Posterior vena cava (tissue), 2 donors: ENCODE data around the gene PHF20. TPM values are rescaled to one million over a fixed set of nuclear protein-coding genes. Genes with fewer than 3 reads are reported as not detected.
"Not testable (repeated sequence)": the region's sequence is repeated elsewhere in the genome, so short reads cannot be mapped to it uniquely, and the experiment has no call there.

Experiments
- DNase-seq: peaks from one replicate; pipeline ENCODE4 v3.0.0-alpha.2; 2020; ENCODE audit warnings: low spot score
- intact Hi-C, 2 donors: fragments of 100-400 bp; cut with DNase I; formaldehyde crosslinking; loops; one replicate each; pipeline versions ENCODE4 v1.14.1 to v1.14.2; 2022 to 2023
- total RNA-seq, 2 donors: library from RNA; stranded (reverse); fragmentation: NEBNext Ultra II Directional; extraction: Animal tissue kit (Norgen Biotek cat#: 25700); gene quantifications; one replicate each; pipeline ENCODE4 v1.2.1, GENCODE V29; 2021
- donor health status: DM: yes; HTN: yes; CAD: no.
- donor health status: DM: yes; HTN: yes; CAD: no.

PHF20 gene
- total RNA-seq, 2 donors from 2014 or later: 55.2 to 59.6 TPM

DNA sequence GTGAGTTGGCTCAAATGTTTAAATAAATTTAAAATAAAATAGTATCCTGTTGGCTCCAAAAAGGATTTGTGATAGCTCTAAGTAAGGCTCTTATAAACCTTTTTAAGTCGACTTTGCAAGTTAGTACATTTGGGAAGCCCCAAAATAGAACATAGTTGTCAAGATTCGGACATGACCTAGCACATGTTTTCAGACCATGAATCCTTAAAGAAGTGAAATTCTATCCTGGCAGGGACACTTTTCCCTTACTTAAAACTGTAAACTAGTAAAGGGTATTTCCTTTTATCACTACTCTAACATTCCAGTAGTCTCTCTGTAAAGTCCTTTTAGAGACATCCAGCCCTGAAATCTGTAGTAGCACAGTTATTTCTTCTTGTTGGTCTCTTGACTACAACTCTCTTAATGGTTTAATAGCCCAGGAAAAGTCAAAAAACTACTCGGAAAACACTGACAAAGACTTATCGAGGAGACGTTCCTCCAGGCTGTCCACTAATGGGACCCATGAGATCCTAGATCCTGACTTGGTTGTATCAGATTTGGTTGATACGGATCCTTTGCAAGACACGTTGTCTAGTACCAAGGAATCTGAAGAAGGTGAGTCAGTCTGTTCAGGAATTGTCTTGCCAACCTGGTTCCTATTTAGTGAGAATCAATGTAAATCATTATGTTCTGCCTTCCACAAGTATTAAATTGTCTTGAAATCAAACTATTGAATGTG lies 98.9 kb downstream of the PHF20 start:
- no peak for DNase-seq
- intact Hi-C loops: no loop called here

DNA sequence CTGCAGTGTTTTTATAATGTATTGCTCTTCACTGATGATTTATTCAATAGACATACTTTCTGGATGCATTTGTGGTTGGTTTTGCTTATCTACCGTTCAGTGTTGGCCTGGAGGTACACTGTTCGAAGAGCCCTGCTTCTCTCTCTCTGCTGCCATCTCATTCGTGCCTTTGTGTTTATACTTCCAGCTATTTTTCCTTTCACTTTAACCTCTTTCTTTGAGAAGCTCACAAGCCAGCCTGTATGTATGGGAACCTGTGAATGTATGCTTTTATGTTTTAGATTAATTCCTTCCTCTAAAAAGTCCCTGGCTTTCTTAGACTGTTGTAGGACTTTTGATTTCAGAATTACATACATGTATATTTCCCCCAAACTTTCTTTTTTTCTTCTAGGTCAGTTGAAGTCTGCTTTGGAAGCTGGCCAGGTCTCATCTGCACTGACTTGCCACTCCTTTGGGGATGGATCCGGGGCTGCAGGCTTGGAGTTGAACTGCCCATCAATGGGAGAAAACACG lies 99.5 kb downstream of the PHF20 start:
- DNase-seq: no peak
- intact Hi-C loops: no loop called here

DNA sequence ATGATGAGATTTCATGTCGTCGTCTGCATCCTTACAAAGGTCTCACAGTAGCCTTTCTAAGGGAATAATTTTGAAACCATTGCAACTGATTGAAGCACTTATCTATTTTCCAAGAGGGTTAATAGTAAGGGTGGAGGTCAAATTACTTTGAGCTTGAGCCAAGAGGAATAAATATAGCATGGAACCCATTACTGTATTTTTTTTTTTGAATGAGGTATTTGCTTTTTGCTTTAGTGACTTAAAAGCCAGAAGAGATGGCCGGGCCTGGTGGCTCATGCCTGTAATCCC lies 104.2 kb downstream of the PHF20 start:
- DNase-seq: no peak
- intact Hi-C loops: no loop called here

DNA sequence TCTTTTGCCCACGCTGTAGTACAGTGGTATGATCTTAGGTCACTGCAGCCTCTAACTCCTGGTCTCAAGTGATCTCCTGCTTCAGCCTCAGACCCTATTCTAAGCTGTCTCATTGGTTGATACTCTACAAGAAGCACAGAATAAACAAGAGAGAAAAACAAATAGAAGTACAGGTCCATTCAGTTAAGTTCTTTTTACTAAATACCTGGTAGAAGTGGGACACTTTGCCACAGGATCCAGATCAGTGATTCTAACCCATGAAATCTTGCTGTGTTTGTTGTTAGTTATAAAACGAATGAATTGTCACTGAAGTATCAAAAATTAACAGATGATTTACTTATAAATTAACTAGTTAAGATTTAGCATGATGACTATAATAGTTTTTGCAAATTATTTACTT lies 105.8 kb downstream of the PHF20 start:
- DNase-seq: no peak
- intact Hi-C loops: no loop called here

DNA sequence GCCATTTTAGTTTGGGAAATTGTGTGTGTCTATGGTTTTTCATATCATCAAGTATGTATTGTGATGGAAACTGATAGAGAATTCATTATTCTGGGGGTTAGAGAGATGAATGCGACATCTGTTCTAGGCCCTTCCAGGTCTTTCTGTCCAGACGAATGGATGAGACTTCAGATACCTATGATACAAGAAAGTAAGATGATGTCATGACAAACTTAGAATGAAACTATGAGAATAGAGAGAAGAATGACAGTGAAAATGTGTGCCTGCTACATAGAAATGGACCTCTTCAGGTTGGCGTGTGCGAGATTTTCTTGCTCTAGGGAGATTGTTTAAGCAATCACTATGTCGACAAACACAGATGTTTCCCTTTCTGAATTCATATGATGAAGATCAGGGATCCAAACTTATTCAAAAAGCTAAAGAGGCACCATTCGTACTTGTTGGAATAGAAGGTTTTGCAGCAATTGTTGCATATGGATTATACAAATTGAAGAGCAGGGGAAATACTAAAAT lies 106.4 kb downstream of the PHF20 start:
- intact Hi-C loops: no loop called here
- DNase-seq: no peak

DNA sequence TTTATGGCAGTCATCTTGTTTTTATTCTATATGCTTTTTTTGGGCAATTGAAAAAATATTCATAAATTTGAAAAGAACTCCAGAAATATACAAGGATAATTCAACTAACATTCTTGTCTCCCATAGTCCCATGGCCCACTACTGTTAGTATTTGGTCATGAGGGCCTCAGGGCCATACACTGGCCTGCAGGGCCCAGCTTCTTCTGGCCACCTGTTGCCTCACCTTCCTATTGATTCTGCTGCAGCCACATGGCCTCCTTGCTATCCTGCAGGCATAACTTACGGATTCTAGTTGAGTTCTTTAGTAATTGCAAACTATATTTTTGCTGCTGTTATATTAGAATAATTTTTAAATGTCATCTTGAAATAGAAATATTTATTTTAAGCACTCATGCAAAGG lies 109.9 kb downstream of the PHF20 start:
- DNase-seq: no peak
- intact Hi-C loops: no loop called here

DNA sequence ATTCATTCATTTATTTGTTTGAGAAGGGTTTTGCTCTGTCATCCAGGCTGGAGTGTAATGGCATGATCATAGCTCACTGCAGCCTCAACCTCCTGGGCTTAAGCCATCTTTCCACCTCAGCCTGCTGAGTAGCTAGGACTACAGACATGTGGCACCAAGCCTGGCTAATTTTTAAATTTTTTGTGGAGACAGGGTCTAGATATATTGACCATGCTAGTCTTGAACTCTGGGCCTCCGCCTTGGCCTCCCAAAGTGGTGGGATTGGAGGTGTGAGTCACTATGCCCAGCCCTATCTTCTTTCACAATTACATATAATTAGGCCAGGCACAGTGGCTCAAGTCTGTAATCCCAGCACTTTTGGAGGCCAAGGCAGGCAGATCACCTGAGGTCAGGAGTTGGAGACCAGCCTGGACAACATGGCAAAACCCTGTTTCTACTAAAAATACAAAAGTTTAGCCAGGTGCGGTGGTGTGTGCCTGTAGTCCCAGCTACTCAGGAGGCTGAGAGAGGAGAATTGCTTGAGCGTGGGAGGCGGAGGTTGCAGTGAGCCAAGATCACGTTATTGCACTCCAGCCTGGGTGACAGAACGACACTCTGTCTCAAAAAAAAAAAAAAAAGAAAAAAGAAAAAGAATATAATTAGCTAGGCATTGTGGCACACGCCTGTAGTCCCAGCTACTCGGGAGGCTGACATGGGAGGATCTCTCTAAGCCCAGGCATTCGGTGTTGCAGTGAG lies 110.8 kb downstream of the PHF20 start:
- DNase-seq, intact Hi-C loops: not testable (repeated sequence)

DNA sequence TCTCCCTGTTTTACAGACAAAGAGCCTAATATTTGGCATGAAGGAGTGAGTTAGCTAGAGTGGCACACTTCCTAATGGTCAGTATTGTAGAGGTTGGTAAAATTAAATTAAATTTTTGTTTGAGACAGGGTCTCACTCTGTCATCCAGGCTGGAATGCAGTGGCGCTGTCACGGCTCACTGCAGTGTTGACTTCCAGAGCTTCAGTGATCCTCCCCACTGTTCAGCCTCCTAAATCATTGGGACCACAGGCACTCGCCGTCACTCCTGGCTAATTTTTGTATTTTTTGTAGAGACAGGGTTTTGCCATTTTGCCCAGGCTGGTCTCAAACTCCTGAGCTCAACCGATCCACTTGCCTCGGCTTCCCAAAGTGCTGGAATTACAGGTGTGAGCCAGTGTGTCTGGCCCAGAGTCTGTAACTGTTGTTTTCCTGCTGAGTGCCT lies 111.5 kb downstream of the PHF20 start:
- intact Hi-C loops: no loop called here
- no peak for DNase-seq

DNA sequence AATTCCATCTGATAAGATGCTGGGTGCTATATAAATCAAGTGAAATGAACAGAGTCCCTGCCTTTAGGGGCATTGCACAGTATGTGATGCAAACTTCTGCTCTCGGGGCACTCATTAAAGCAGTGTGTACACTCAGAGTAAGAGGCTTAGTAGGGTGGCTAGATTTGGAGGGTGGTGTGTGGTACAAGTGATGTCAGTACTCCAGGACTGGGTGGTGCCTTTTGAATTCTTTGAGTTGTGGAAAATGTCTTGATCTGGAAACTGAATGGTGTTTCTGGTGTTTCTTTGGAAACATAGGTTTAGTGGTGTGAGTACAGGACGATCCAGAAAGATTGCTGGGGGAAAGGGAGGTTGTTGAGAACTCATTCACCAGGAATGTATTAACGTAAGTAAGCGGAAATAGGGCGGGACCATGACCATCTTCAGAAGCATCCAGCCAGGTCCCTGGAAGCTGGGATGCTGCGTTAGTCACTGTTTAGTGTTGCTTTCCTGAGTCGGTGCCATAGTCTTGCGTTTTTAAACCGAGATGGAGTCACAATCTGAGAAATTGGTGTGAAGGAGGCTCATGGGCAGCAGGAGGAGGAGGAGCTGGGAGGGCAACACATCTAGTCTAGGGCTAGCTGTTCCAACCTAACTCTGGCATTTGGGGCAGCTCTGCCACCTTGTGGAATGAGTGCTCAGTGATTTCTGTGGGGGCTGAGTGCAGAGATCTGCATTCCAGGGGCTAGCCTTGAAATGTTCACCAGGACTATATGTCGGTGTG lies 112.1 kb downstream of the PHF20 start:
- intact Hi-C loops: no loop called here
- DNase-seq: peak; percentile 90

DNA sequence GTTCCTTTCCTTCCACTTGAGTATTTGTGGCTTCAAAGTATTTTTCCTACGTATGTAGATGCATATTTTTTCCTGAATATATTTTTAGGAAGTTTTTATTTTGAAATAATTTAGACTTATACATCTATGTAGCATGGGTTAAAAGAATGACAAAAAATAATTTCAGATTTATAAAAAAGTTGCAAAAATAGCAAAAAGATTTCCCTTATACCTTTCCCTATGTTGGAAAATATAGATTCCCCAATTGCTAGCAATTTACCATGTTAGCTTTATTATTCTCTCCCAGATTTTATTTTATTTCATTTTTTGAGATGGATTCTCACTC lies 112.7 kb downstream of the PHF20 start:
- intact Hi-C loops: no loop called here
- DNase-seq: no peak

DNA sequence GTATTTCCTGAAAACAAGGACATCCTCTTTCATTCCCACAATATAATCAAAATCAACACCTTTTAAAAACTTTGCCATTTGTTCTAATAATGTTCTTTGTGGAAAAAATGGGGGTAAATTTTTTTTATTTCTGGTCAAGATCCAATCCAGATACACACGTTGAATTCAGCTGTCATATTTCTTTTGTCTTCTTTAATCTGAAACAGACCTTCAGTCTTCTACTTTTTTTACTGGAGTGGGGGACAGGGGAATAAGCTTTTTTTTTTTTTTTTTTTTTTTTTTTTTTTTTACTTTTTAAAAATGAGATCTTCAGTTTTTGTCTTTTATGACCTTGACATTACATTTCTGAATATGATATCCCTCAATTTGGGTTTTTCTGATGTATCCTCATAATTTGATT lies 113.4 kb downstream of the PHF20 start:
- intact Hi-C loops: no loop called here
- no peak for DNase-seq

DNA sequence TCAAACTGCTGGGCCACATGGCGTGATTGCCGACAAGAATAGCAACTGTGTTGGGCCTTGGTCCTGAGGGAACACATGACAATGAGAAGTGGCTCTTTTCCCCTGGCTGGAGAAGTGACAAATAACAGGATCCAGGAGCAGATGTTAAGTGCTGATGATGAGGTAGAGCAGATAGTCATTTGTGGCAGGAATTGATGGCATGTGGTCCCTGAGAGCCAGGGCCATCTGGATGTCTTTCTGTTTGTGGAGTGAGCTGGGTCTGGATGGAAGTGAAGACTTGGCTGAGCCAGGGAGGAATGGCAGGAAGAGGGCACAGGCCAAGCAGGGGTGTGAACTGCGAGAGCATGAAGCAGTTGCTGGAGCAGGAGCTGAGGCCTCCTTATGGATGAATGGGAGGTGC lies 114.7 kb downstream of the PHF20 start:
- intact Hi-C loops: no loop called here
- no peak for DNase-seq

DNA sequence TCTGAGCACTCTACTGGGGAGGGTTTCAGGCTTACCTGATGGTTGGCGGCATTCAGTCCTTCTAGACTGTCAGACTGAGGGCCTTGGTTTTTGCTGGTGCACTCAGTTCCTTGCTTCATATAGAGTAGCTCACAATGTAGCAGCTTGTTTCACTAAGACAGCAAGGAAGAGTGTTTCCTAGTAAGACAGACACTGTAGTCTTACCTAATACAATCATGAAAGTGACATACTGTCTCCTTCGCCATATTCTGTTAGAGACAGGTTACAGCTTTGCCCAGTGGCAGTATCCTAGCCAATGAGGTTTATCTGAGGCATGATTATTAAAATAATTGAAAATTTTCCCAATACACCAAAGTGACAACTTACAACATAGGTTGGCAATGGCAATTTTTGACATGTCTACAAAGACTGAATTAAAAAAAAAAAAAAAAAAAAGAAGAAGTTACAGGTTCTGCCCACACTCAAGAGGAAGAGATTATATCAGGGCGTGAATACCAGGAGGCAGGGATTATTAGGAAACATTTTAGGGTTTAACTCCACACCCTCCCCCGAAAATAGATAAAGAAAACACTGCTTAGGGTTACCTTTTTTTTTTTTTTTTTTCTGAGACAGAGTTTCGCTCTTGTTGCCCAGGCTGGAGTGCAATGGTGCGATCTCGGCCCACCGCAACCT lies 115.7 kb downstream of the PHF20 start:
- intact Hi-C loops: no loop called here
- no peak for DNase-seq

DNA sequence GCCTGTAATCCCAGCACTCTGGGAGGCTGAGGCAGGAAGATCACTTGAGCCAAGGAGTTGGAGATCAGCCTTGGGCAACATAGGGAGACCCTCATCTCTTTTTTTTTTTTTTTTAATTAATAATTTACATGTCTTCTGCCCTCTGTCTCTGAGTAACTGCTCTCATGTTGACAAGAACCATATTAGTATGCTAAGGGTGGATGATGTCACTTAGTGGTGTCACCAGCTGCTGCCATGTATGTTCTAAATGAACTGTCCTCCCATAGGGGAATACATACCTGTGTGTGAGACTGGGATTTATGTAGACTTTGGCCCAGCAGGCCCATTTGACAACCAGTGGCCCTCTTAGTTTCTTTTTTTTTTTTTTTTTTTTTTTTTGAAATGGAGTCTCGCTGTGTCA lies 116.8 kb downstream of the PHF20 start:
- intact Hi-C loops: no loop called here
- DNase-seq: no peak

DNA sequence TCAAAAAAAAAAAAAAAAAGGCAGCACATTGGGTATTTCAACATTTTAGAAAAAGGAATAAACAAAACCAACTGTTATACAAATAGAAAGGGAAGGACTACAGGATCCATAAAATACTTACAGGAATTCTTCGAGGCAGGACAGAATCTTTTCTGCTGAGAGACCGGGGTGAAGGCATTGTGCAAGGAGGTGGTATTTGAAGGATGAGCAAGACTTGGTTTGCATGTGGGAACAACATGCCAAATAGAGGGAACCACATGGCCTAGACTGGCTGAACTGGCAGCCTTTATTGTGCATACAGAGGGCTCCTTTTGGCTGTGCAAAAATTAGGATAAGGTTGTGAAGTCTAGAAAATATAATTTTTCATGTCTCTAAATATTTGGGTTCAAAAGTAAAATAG lies 119.6 kb downstream of the PHF20 start:
- no peak for DNase-seq
- intact Hi-C loops: loop anchor here in 1 of 2 donors (5.0 kb wide), 1 partner anchor 174 kb away; no protein-coding TSS in a partner anchor

DNA sequence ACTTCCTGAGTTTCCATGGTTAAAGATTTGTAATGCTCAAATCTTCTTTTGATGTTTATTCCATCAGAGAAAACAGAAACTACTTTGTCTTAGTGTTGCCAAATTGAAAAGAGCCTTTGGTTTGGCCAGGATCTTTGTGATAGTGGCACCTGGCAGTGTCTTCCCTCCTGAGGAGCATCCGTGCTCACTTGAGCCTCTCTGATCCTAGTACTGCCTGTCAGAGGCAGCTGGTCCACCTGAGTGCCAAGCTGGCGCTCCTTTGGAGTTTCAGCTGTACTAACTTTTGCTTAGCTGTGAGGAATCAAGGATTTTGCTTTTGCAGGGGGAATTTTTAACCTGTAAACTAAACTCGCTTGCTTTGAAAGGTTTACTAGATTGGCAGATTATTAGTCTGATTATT lies 121.1 kb downstream of the PHF20 start:
- DNase-seq: no peak

DNA sequence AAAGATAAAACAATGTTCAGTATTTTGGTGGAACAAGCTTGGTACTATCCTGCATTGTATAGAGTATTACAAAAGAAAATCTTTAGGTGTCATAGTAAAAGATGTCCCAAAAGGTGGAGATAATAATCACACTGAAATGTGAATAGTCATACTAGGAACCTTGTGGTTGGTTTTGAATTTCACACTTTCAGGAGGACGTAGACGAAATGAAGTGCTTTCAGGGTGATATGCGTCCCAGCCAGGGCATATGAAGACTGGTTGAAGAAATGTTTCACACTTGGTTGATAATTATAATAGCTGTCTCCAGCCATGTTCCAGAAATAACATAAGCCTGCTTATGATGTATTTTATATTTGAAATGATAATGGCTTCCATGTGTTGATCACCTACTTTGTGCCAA lies 122.1 kb downstream of the PHF20 start:
- intact Hi-C loops: loop anchor here in 1 of 2 donors (5.0 kb wide), 1 partner anchor 177 kb away; no protein-coding TSS in a partner anchor

More for the DNA sequence above, 121.1 kb downstream of the PHF20 start:
- intact Hi-C loops: loop anchor here in 1 of 2 donors (5.0 kb wide), 1 partner anchor 176 kb away; no protein-coding TSS in a partner anchor

DNA sequence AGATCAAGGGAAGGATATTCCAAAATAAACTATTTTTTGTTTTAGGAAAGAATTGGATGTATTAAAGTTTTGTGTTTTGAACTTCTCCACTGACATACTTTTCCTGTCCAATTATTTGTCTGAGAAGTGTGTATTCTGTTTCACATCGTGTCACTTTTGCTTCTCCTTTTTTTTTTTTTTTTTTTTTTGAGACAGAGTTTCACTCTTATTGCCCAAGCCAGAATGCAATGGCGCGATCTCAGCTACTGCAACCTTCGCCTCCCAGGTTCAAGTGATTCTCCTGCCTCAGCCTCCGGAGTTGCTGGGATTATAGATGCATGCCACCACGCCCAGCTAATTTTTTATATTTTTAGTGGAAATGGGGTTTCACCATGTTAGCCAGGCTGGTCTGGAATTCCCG lies 123.7 kb downstream of the PHF20 start:
- DNase-seq, intact Hi-C loops: not testable (repeated sequence)

More for the DNA sequence above, 122.1 kb downstream of the PHF20 start:
- DNase-seq: no peak

DNA sequence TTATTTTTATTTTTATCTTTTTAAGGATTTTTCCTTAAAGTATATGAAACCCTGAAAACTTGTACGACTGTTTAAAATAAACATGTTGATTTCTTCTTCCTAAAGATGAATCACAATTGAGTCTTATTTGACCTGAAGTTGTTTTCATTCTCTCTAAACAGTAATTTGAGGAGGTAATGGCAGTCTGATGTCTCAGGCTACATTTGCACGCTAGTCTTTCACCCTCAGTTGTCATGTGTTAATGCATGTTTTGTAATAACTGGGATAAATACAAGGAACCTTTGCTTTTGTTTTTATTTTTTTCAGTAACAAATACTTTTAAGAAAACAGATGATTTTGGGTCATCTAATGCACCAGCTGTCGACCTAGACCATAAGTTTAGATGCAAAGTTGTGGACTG lies 127.2 kb downstream of the PHF20 start:
- intact Hi-C loops: no loop called here
- DNase-seq: no peak
